HTERT RPE-1 (cell line): ENCODE measurements around the gene TLCD1.

Experiments
- in situ Hi-C: fragments of 300-500 bp; cut with MboI; formaldehyde crosslinking; loops from 4 replicates; pipeline ENCODE4 v1.14.3; 2020; ENCODE audit warnings: low sequenced_read_pairs

The TLCD1 gene

GRCh38 chr17:28689011-28689410 lies 37.0 kb downstream of the TLCD1 start:
- in situ Hi-C loops: no loop called here

- in situ Hi-C loops: no loop called here
These were observed 37.6 kb downstream of the TLCD1 start for GRCh38 chr17:28688481-28688880.

- in situ Hi-C loops: no loop called here
These were observed 39.7 kb downstream of the TLCD1 start for GRCh38 chr17:28686296-28686695.

DNA sequence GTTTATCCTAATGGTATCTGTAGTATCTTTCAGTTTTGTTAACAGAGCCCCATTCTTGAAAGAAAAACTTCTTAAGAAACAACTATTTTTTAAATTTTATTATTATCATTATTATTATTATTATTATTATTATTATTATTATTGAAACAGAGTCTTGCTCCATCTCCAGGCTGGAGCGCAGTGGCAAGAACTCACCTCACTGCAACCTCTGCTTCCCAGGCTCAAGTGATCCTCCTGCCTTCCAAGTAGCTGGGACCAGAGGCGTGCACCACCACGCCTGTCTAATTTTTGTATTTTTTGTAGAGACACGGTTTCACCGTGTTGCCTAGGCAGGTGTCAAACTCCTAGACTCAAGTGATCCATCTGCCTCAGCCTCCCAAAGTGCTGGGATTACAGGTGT lies 40.7 kb downstream of the TLCD1 start:
- in situ Hi-C loops: no loop called here

DNA sequence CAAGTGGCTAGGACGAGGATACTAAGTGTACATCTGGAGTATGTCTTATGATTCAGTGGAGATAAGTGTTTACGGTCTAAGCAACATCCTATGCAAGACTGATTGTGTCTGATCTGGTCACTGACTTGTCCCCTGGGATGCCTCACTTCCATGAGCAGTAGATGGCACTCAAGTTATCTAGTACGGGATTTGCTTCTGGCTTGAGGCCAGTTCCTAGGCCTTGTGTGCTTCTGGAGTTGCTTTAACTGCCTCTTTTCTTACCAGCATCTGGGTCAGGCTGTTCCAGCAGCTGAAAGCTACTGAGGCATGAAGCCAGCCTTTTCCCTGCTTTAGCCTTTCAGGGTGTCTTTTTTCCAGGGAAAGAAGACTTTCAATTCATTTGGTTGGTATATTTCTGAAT lies 41.1 kb downstream of the TLCD1 start:
- in situ Hi-C loops: no loop called here

DNA sequence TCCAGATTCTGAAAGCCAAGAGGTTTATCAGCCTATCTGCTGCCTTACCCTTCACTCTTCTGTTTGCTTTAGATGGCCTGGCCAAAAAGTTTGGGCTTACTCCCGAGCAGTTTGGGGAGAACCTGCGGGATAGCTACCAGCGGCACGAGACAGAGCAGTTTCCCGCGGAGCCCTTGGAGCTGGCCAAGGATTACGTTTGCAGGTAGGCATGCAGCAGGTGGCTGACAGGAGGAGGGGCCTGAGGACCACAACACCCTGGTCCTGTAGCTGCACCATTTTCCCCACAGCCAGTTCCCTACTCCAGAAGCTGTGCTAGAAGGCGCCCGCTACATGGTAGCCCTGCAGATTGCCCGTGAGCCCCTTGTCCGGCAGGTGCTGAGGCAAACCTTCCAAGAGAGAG lies 43.4 kb downstream of the TLCD1 start:
- in situ Hi-C loops: no loop called here

DNA sequence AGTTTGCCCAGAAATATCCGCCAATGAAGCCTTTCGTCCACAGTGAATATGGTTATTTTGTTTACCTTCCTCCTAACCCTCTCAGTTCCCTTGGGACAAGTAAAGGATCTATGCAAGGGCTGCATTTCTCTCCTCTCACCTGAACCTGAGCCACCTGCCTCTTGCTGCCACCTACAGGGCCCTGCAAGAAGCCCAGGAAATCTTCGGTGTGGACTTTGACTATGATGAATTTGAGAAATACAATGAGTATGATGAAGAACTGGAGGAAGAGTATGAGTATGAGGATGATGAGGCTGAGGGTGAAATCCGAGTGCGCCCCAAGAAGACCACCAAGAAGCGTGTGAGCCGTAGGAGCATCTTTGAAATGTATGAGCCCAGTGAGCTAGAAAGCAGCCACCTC lies 50.1 kb downstream of the TLCD1 start:
- in situ Hi-C loops: no loop called here

- in situ Hi-C loops: no loop called here
These were observed 50.5 kb downstream of the TLCD1 start for GRCh38 chr17:28675490-28675889.
